HG03565 (cell line): ENCODE measurements around the gene GABRB3.
"Not testable (repeated sequence)": the region's sequence is repeated elsewhere in the genome, so short reads cannot be mapped to it uniquely, and the experiment has no call there.

Experiments
- ATAC-seq: cut with Tn5 transposase; IDR thresholded peaks from one replicate; pipeline ENCODE4 v1.9.1; 2021; ENCODE audit warnings: mild to moderate bottlenecking, moderate library complexity; ENCODE audit not compliant: unreplicated experiment

Gene GABRB3

GRCh38 chr15:26736502-26737248, 36.2 kb downstream of the GABRB3 start:
- ATAC-seq, result no peak

- no peak for ATAC-seq
Observed at GRCh38 chr15:26731965-26732364, 40.9 kb downstream of the GABRB3 start.

GRCh38 chr15:26729581-26729980, 43.3 kb downstream of the GABRB3 start:
- ATAC-seq, result no peak

- no peak for ATAC-seq
Observed at GRCh38 chr15:26729030-26729429, 43.8 kb downstream of the GABRB3 start.

GRCh38 chr15:26724381-26725150, 48.3 kb downstream of the GABRB3 start:
- no peak for ATAC-seq

GRCh38 chr15:26722621-26723160, 50.2 kb downstream of the GABRB3 start:
- ATAC-seq, result no peak

GRCh38 chr15:26721232-26721967, 51.5 kb downstream of the GABRB3 start:
- no peak for ATAC-seq

- no peak for ATAC-seq
Observed at GRCh38 chr15:26720546-26720945, 52.3 kb downstream of the GABRB3 start.

GRCh38 chr15:26719866-26720265, 53.0 kb downstream of the GABRB3 start:
- ATAC-seq, result not testable (repeated sequence)

GRCh38 chr15:26716069-26716468, 56.8 kb downstream of the GABRB3 start:
- ATAC-seq, result no peak

- ATAC-seq, result no peak
Observed at GRCh38 chr15:26713498-26713897, 59.4 kb downstream of the GABRB3 start.

GRCh38 chr15:26712335-26712734, 60.5 kb downstream of the GABRB3 start:
- ATAC-seq, result no peak

- no peak for ATAC-seq
Observed at GRCh38 chr15:26711445-26711844, 61.4 kb downstream of the GABRB3 start.

GRCh38 chr15:26702381-26702780, 70.5 kb downstream of the GABRB3 start:
- no peak for ATAC-seq

- no peak for ATAC-seq
Observed at GRCh38 chr15:26698555-26698954, 74.3 kb downstream of the GABRB3 start.

GRCh38 chr15:26697913-26698312, 75.0 kb downstream of the GABRB3 start:
- no peak for ATAC-seq

- ATAC-seq, result no peak
Observed at GRCh38 chr15:26691249-26691648, 81.6 kb downstream of the GABRB3 start.

GRCh38 chr15:26690778-26691177, 82.1 kb downstream of the GABRB3 start:
- ATAC-seq, result no peak

GRCh38 chr15:26689462-26689861, 83.4 kb downstream of the GABRB3 start:
- ATAC-seq, result no peak

GRCh38 chr15:26686547-26687187, 86.2 kb downstream of the GABRB3 start:
- no peak for ATAC-seq
